Natural killer cell (primary cell): ENCODE data around the gene MUC15. TPM values are rescaled to one million over a fixed set of nuclear protein-coding genes. Genes with fewer than 3 reads are reported as not detected.

Experiments
- ATAC-seq, 3 donors: fragments of 150-1000 bp in 2 of 3; fragments of 200-7000 bp in 1 of 3; cut with Tn5 transposase; 1 replicate in 1 of 3; 2 replicates in 2 of 3; pipeline ENCODE4 v1.10.0; 2021; ENCODE audit warnings: mild to moderate bottlenecking in 2 of 3, moderate library complexity in 2 of 3
- DNase-seq, 2 donors: peaks; one replicate each; pipeline versions ENCODE4 v3.0.0 to v3.0.0-alpha.2; 2013 to 2021; ENCODE audit warnings: mixed read lengths in 1 of 2
- H3K27ac ChIP-seq: one replicate; pipeline ENCODE4 v1.5.1; 2013; ENCODE audit warnings: mild to moderate bottlenecking, low read length
- H3K27me3 ChIP-seq: one replicate; pipeline ENCODE4 v1.6.1; 2013; ENCODE audit warnings: low read length; ENCODE audit not compliant: control insufficient read depth, insufficient read depth
- H3K36me3 ChIP-seq: one replicate; pipeline ENCODE4 v1.6.1; 2013; ENCODE audit warnings: low read length; ENCODE audit not compliant: control insufficient read depth, insufficient read depth
- H3K4me1 ChIP-seq: one replicate; pipeline ENCODE4 v1.6.1; 2013; ENCODE audit warnings: low read length; ENCODE audit not compliant: control insufficient read depth, insufficient read depth
- H3K4me3 ChIP-seq: one replicate; pipeline ENCODE4 v1.5.1; 2013; ENCODE audit warnings: low read length
- H3K9me3 ChIP-seq: one replicate; pipeline ENCODE4 v1.6.1; 2013; ENCODE audit warnings: low read length; ENCODE audit not compliant: control insufficient read depth, insufficient read depth
- H3K27ac Mint-ChIP-seq, 2 donors: one replicate each; pipeline ENCODE4 v1.8.0; 2022; ENCODE audit warnings: mild to moderate bottlenecking in 2 of 2, mixed read lengths in 2 of 2, moderate library complexity in 1 of 2
- H3K27me3 Mint-ChIP-seq, 2 donors: one replicate each; pipeline ENCODE4 v1.8.0; 2022; ENCODE audit warnings: low read depth in 2 of 2, mixed read lengths in 2 of 2
- H3K36me3 Mint-ChIP-seq: one replicate; pipeline ENCODE4 v1.8.0; 2022; ENCODE audit warnings: mixed read lengths
- H3K4me1 Mint-ChIP-seq, 2 donors: one replicate each; pipeline ENCODE4 v1.8.0; 2022; ENCODE audit warnings: mixed read lengths in 2 of 2
- H3K4me3 Mint-ChIP-seq: one replicate; pipeline ENCODE4 v1.8.0; 2022; ENCODE audit warnings: mild to moderate bottlenecking, moderate library complexity, mixed read lengths
- H3K9me3 Mint-ChIP-seq, 2 donors: one replicate each; pipeline ENCODE4 v1.8.0; 2022; ENCODE audit warnings: mixed read lengths in 2 of 2
- WGBS: methylation state at CpG from one replicate; pipeline ENCODE4 v1.1.7; 2013; ENCODE audit warnings: missing lambda C conversion rate; ENCODE audit not compliant: insufficient coverage; 5-methylcytosine and 5-hydroxymethylcytosine counted together
- intact Hi-C: fragments of 100-400 bp; cut with micrococcal nuclease; formaldehyde crosslinking; loops from one replicate; pipeline ENCODE4 v1.14.2; 2022
- total RNA-seq, 4 donors: library from RNA; stranded (reverse); fragments of 120-200 nt in 1 of 4; gene quantifications; one replicate each; pipeline versions ENCODE4 v1.2.3 to v1.2.4, GENCODE V29; 2013 to 2022
- TF ChIP-seq, protein P1 (sequence below): fragments of 200-600 bp; IDR thresholded peaks from one replicate; pipeline ENCODE4 v1.8.0; 2022; ENCODE audit warnings: antibody characterized with exemption

The MUC15 gene
- total RNA-seq, 3 donors from 2014 or later (not counting 1 experiment from before 2014, with no cell fraction given): not detected

DNA sequence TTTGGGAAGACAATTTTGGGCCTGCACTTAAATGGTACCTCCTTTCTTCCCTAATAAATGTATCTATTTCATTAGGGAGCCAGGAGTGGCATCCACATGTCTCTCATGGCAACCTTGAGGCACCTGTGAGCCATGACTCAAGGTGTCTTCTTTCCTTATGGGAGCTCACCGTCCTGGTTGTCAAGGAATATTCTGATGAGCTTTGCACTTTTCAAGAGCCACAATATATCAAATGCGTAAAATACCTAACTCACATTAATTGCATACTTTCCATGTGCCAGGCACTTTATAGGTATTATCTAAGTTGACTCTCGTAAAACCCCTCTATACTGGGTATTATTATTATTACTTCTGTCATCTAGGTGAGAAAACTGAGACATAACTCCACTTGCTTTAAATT, 32.5 kb downstream of the MUC15 start:
- no peak for ATAC-seq
- no peak for DNase-seq
- H3K27ac Mint-ChIP-seq: no peak overlapping the region
- no peaks in the 10 kb centered on the region for H3K27me3 Mint-ChIP-seq
- H3K9me3 Mint-ChIP-seq: peaks cover 5 to 21% of the 10 kb centered on the region in 2 donors
- no peak overlapping the region for H3K4me3 ChIP-seq
- WGBS: 92% methylated on average over 2 of the region's 3 CpGs
- no peaks in the 10 kb centered on the region for H3K4me1 ChIP-seq
- no peaks in the 10 kb centered on the region for H3K36me3 ChIP-seq
- no peaks in the 10 kb centered on the region for H3K9me3 ChIP-seq
- H3K27ac ChIP-seq: no peak overlapping the region
- intact Hi-C loops: no loop called here
- H3K4me1 Mint-ChIP-seq: no peaks in the 10 kb centered on the region
- no peaks in the 10 kb centered on the region for H3K36me3 Mint-ChIP-seq
- no peak overlapping the region for H3K4me3 Mint-ChIP-seq
- TF ChIP-seq, protein P1, sequence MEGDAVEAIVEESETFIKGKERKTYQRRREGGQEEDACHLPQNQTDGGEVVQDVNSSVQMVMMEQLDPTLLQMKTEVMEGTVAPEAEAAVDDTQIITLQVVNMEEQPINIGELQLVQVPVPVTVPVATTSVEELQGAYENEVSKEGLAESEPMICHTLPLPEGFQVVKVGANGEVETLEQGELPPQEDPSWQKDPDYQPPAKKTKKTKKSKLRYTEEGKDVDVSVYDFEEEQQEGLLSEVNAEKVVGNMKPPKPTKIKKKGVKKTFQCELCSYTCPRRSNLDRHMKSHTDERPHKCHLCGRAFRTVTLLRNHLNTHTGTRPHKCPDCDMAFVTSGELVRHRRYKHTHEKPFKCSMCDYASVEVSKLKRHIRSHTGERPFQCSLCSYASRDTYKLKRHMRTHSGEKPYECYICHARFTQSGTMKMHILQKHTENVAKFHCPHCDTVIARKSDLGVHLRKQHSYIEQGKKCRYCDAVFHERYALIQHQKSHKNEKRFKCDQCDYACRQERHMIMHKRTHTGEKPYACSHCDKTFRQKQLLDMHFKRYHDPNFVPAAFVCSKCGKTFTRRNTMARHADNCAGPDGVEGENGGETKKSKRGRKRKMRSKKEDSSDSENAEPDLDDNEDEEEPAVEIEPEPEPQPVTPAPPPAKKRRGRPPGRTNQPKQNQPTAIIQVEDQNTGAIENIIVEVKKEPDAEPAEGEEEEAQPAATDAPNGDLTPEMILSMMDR: no peak
- no peaks in the 10 kb centered on the region for H3K27me3 ChIP-seq

DNA sequence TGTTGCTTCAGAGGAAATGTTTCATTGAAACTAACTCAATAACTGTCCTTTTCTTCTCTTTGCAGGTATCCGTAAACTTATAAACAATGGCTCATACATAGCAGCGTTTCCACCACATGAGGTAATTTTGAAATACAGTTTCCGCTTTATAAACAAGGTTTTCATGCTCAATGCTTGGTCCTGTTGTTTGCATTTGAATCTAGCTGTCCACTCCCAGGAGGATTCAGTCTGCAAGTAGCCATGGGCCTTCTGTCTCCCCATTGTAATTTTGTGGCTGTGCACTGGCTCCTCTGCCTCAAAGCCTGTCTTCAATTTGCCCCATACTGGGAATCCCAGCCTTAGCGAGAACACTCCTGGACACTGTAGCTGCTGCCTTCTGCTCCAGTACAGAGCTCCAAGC, 34.7 kb downstream of the MUC15 start:
- no peaks in the 10 kb centered on the region for H3K36me3 Mint-ChIP-seq
- peaks cover 13 to 18% of the 10 kb centered on the region in 2 donors for H3K9me3 Mint-ChIP-seq
- Histone ChIP-seq H3K27me3 (no peaks in the 10 kb centered on the region), H3K4me1 (no peaks in the 10 kb centered on the region), H3K9me3 (no peaks in the 10 kb centered on the region), H3K36me3 (no peaks in the 10 kb centered on the region), H3K4me3 (no peak overlapping the region), H3K27ac (no peak overlapping the region)
- DNase-seq (no peak), ATAC-seq (no peak)
- TF ChIP-seq, protein P1: no peak
- H3K27ac Mint-ChIP-seq: no peak overlapping the region
- WGBS: 92% methylated on average over 4 of the region's 4 CpGs
- intact Hi-C loops: no loop called here
- H3K4me1 Mint-ChIP-seq: no peaks in the 10 kb centered on the region
- no peak overlapping the region for H3K4me3 Mint-ChIP-seq
- no peaks in the 10 kb centered on the region for H3K27me3 Mint-ChIP-seq

DNA sequence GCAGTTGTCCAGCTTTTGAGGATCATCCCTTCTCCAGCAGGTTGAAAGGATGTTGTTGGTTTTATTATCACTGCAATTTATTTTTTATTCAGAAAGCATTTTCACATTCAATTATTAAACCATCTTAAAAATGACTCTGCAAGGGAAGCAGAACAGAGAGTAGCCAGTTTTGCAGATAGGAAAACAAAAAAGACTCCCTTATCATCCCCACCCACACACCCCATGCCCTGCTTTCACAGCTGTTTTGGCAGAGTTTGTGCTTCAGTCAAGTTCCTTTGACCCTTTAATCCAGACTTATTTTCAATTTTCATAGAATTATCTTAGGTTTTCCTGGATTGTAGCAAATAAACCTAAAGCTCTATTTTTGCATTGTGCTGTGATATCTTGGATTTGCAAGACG, 44.4 kb downstream of the MUC15 start:
- 57% methylated on average over 1 of the region's 1 CpG for WGBS
- intact Hi-C loops: no loop called here
- TF ChIP-seq, protein P1: no peak
- H3K27ac Mint-ChIP-seq: no peak overlapping the region
- peaks cover 2% of the 10 kb centered on the region in 2 donors for H3K9me3 Mint-ChIP-seq
- no peaks in the 10 kb centered on the region for H3K4me1 Mint-ChIP-seq
- Histone ChIP-seq H3K9me3 (no peaks in the 10 kb centered on the region), H3K4me3 (no peak overlapping the region), H3K36me3 (no peaks in the 10 kb centered on the region), H3K4me1 (no peaks in the 10 kb centered on the region), H3K27ac (no peak overlapping the region), H3K27me3 (no peaks in the 10 kb centered on the region)
- no peaks in the 10 kb centered on the region for H3K27me3 Mint-ChIP-seq
- no peak for ATAC-seq
- H3K4me3 Mint-ChIP-seq: no peak overlapping the region
- DNase-seq: no peak
- no peaks in the 10 kb centered on the region for H3K36me3 Mint-ChIP-seq

DNA sequence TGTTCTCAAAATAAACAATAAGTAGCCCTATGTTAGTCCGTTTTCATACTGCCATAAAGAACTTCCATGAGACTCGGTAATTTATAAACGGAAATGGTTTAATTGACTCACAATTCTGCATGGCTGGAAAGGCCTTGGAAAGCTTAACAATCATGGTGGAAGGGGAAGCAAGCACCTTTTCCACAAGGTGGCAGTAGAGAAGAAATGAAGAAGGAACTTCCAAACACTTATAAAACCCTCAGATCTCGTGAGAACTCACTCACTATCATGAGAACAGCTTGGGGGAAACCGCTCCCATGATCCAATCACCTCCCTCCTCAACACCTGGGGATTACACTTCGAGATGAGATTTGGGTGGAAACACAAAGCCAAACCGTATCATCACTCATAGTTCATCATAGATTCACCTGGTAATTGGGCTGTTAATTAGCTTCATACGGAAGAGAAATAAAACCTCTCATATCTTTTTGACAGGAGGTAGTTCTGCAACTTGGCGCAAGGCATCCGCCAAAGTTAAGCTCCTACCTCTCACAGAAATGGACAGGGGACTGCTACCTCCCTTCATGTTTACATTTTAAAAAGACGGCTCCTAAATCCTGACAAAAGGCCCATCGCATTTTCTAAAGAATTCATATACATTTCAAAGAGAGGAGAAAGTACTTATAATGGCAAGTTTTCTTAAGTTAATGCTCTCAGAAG, 49.0 kb downstream of the MUC15 start:
- H3K36me3 Mint-ChIP-seq: no peaks in the 10 kb centered on the region
- Histone ChIP-seq H3K4me3 (no peak overlapping the region), H3K27me3 (no peaks in the 10 kb centered on the region), H3K27ac (no peak overlapping the region), H3K36me3 (no peaks in the 10 kb centered on the region), H3K9me3 (no peaks in the 10 kb centered on the region), H3K4me1 (no peaks in the 10 kb centered on the region)
- DNase-seq: no peak
- no peak overlapping the region for H3K4me3 Mint-ChIP-seq
- H3K9me3 Mint-ChIP-seq: peaks cover 0 to 6% of the 10 kb centered on the region in 2 donors
- no peaks in the 10 kb centered on the region for H3K4me1 Mint-ChIP-seq
- no peak overlapping the region for H3K27ac Mint-ChIP-seq
- H3K27me3 Mint-ChIP-seq: no peaks in the 10 kb centered on the region
- no peak for ATAC-seq
- TF ChIP-seq, protein P1: no peak
- intact Hi-C loops: no loop called here
- 70% methylated on average over 10 of the region's 12 CpGs for WGBS
